DOHH2 (cell line): Measurements from ENCODE around the gene AIG1.

ENCODE experiments used
- H3F3A ChIP-seq: fragments of 200-600 bp; sonication (generic), shearing (Covaris generic); 2 replicates; pipeline ENCODE4 v1.6.0; 2016; ENCODE audit warnings: antibody characterized with exemption, mild to moderate bottlenecking; ENCODE audit not compliant: control insufficient read depth, insufficient read depth
- H3K27ac ChIP-seq: fragments of 200-600 bp; sonication (generic); 2 replicates; pipeline ENCODE4 v1.5.1; 2014; ENCODE audit warnings: low read depth, mild to moderate bottlenecking, low read length, moderate library complexity
- H3K27me3 ChIP-seq: fragments of 200-600 bp; sonication (generic); 2 replicates; pipeline ENCODE4 v1.6.1; 2014; ENCODE audit warnings: mild to moderate bottlenecking, low read length, mixed read lengths; ENCODE audit not compliant: control insufficient read depth
- H3K36me3 ChIP-seq: fragments of 200-600 bp; sonication (generic); 2 replicates; pipeline ENCODE4 v1.6.1; 2014; ENCODE audit warnings: mild to moderate bottlenecking, low read length, moderate library complexity, mixed read lengths; ENCODE audit not compliant: control insufficient read depth
- H3K4me1 ChIP-seq: fragments of 200-600 bp; sonication (generic); 2 replicates; pipeline ENCODE4 v1.6.1; 2014; ENCODE audit warnings: mild to moderate bottlenecking, low read length, mixed read lengths; ENCODE audit not compliant: control insufficient read depth
- H3K4me2 ChIP-seq: fragments of 200-600 bp; sonication (generic); 2 replicates; pipeline ENCODE4 v1.6.0; 2014; ENCODE audit warnings: mild to moderate bottlenecking, low read length, moderate library complexity
- H3K4me3 ChIP-seq: fragments of 200-600 bp; sonication (generic); 2 replicates; pipeline ENCODE4 v1.5.1; 2014; ENCODE audit warnings: mild to moderate bottlenecking, low read length, mixed read lengths
- H3K79me2 ChIP-seq: fragments of 200-600 bp; sonication (generic); 2 replicates; pipeline ENCODE4 v1.6.1; 2014; ENCODE audit warnings: mild to moderate bottlenecking, low read length, mixed read lengths; ENCODE audit not compliant: control insufficient read depth
- H3K9me2 ChIP-seq: fragments of 200-600 bp; sonication (generic); replicated peaks from 2 replicates; pipeline ENCODE4 v1.6.1; 2014; ENCODE audit warnings: mild to moderate bottlenecking, low read length, mixed read lengths; ENCODE audit not compliant: control insufficient read depth
- H3K9me3 ChIP-seq: fragments of 200-600 bp; sonication (generic); 2 replicates; pipeline ENCODE4 v1.6.1; 2014; ENCODE audit warnings: antibody characterized with exemption, low read length, mixed read lengths; ENCODE audit not compliant: control insufficient read depth, insufficient read depth
- H4K20me1 ChIP-seq: fragments of 200-600 bp; sonication (generic); 2 replicates; pipeline ENCODE4 v1.6.0; 2014; ENCODE audit warnings: low read depth, mild to moderate bottlenecking, antibody characterized with exemption, low read length, moderate library complexity; ENCODE audit not compliant: control insufficient read depth, insufficient read depth
- CTCF ChIP-seq: fragments of 200-600 bp; sonication (generic); IDR thresholded peaks from one replicate; pipeline ENCODE4 v1.5.1; 2014; ENCODE audit warnings: antibody characterized with exemption, mild to moderate bottlenecking, low read depth, low read length; ENCODE audit not compliant: poor library complexity, severe bottlenecking
- EZH2phosphoT487 ChIP-seq: fragments of 200-600 bp; sonication (generic); IDR thresholded peaks from 2 replicates; pipeline ENCODE4 v1.6.1; 2017; ENCODE audit warnings: borderline replicate concordance, mild to moderate bottlenecking, antibody characterized with exemption, low read length, moderate library complexity, mixed read lengths

The AIG1 gene

GRCh38 chr6:143260857-143261256 is 200.2 kb downstream of the AIG1 start:
- Histone ChIP-seq H3F3A (no peaks in the 10 kb centered on the region), H3K27me3 (no peaks in the 10 kb centered on the region), H3K4me1 (no peaks in the 10 kb centered on the region), H3K9me3 (peaks cover 5% of the 10 kb centered on the region; the same call in 1 of the 2 replicates), H3K79me2 (no peaks in the 10 kb centered on the region), H3K4me3 (no peak overlapping the region), H3K9me2 (no peaks in the 10 kb centered on the region), H3K36me3 (no peaks in the 10 kb centered on the region), H3K4me2 (no peak overlapping the region), H4K20me1 (no peaks in the 10 kb centered on the region), H3K27ac (no peak overlapping the region)
- TF ChIP-seq CTCF = no peak
- TF ChIP-seq EZH2phosphoT487 = no peak

GRCh38 chr6:143261899-143262436 is 201.3 kb downstream of the AIG1 start:
- Histone ChIP-seq H3K27ac (no peak overlapping the region), H3K79me2 (no peaks in the 10 kb centered on the region), H3K4me1 (no peaks in the 10 kb centered on the region), H3K36me3 (no peaks in the 10 kb centered on the region), H4K20me1 (no peaks in the 10 kb centered on the region), H3K9me3 (peaks cover 5% of the 10 kb centered on the region; the same call in 1 of the 2 replicates), H3K4me2 (no peak overlapping the region), H3K4me3 (no peak overlapping the region), H3F3A (no peaks in the 10 kb centered on the region), H3K27me3 (no peaks in the 10 kb centered on the region), H3K9me2 (no peaks in the 10 kb centered on the region)
- TF ChIP-seq EZH2phosphoT487 (no peak), CTCF (no peak)

- no peaks in the 10 kb centered on the region for H4K20me1 ChIP-seq
- no peak overlapping the region for H3K4me3 ChIP-seq
- H3K36me3 ChIP-seq = no peaks in the 10 kb centered on the region
- peaks cover 5% of the 10 kb centered on the region; the same call in 1 of the 2 replicates for H3K9me3 ChIP-seq
- H3K9me2 ChIP-seq = no peaks in the 10 kb centered on the region
- no peak overlapping the region for H3K27ac ChIP-seq
- H3K79me2 ChIP-seq = no peaks in the 10 kb centered on the region
- TF ChIP-seq EZH2phosphoT487 (no peak), CTCF (no peak)
- H3K4me2 ChIP-seq = no peak overlapping the region
- H3K4me1 ChIP-seq = no peaks in the 10 kb centered on the region
- no peaks in the 10 kb centered on the region for H3F3A ChIP-seq
- H3K27me3 ChIP-seq = no peaks in the 10 kb centered on the region
Measured at GRCh38 chr6:143262859-143263258, 202.2 kb downstream of the AIG1 start.
